GM21423 (cell line): ENCODE data around the gene SLC2A4RG.

Experiments used
- ATAC-seq: cut with Tn5 transposase; IDR thresholded peaks from one replicate; pipeline ENCODE4 v1.9.1; 2021; ENCODE audit warnings: mild to moderate bottlenecking, moderate library complexity; ENCODE audit not compliant: unreplicated experiment

Gene SLC2A4RG, protein sequence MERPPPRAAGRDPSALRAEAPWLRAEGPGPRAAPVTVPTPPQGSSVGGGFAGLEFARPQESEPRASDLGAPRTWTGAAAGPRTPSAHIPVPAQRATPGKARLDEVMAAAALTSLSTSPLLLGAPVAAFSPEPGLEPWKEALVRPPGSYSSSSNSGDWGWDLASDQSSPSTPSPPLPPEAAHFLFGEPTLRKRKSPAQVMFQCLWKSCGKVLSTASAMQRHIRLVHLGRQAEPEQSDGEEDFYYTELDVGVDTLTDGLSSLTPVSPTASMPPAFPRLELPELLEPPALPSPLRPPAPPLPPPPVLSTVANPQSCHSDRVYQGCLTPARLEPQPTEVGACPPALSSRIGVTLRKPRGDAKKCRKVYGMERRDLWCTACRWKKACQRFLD

GRCh38 chr20:63739130-63740069 is at the start of gene SLC2A4RG:
Gene SLC2A4RG (plus strand): TSS chr20:63739776. CDS start chr20:63739913, 137 bp downstream.
- ATAC-seq = peak; percentile 48

- ATAC-seq = no peak
These were observed 49.3 kb upstream of the SLC2A4RG start for GRCh38 chr20:63690003-63690897.

DNA sequence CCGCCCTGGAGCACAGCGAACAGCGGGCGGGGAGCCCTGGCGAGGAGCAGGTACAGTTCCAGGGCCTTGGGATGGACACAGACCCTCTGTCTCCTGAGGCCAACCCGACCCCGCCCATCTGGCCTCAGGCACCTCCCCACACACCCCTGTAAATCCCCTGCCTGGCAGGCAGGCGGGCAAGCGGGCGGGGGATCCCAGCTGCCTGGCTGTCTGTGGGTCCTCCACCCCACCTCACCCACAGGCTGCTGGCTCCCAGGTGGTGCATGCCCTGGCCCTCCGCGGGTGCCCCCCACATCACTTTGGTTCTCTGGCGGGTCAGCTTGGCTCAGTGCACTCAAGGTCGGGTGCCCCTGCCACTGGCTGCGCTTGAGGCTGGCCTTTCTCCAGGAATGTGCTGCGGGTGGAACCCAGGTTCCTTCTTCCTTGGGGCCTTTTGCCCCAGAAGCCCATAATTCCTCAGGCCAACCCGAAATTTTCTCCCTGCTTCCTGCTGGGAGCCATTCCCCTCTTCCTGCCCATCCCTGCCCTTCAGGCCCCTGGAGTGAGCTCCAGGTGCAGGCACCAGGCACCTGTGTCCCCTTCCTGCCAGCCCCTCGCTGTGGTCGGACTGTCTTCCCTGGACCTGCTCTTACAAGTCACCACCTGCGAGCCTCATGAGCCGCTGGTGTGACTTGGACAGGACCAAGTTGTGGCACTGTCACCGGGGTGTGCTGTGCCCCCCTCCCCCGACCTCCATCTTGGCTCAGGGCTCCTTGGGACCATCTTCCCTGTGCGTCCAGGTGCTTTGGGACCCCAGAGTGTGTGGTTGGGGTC is 48.5 kb upstream of the SLC2A4RG start:
- no peak for ATAC-seq

DNA sequence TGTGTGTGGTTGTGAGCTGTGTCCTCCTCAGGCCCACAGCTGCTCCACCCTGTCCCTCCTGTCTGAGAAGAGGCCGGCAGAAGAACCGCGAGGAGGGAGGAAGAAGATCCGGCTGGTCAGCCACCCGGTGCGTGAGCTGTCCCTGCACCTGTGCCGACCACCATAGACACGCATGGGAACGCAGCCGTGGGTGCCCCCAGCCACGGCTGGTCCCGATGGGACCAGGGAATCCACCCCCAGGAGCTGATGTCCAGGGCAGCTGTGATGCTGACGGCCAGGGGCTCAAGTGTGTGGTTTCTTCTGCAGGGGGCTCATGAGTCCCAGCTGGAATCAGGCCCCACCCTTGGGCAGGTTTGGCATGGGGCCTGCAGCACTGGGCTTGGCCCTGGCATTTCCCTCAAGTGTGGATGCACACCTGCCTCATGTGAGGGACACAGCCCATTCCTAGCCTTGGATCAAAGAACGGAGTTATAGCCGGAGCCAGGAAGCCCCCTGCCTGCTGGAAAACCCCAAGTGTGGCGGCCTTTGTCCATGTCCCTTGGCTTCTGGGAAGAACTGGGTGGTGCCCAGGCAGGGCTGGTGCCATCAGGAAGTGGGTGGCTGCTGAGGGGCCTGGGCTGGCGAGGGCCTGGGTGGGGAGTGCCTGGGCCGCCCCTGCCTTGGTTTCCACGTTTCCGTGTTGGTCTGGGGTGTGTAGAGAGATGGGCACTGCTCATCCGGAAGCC is 47.7 kb upstream of the SLC2A4RG start:
- ATAC-seq = no peak

DNA sequence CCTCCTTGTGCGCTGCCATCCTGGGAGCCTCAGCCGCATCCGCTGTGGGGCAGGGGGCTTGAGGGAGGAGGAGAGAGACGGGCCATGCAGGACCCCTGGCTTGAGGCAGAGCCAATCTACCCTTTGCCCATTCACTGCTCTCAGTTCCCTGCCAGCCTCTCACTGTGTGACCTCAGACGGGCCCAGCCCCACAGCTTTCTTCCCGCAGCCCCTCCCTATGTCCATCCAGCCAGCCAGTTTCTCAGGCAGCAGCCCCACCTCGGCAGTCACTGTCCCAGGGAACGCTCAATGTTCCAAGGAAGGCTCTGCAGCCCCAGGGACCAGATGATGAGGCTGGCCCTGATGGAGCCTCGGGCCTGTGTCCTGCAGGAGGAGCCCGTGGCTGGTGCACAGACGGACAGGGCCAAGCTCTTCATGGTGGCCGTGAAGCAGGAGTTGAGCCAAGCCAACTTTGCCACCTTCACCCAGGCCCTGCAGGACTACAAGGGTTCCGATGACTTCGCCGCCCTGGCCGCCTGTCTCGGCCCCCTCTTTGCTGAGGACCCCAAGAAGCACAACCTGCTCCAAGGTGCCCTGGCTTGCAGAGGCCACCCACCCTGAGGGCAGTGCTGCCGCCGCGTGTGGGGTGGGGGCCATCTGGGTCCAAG is 47.0 kb upstream of the SLC2A4RG start:
- no peak for ATAC-seq

DNA sequence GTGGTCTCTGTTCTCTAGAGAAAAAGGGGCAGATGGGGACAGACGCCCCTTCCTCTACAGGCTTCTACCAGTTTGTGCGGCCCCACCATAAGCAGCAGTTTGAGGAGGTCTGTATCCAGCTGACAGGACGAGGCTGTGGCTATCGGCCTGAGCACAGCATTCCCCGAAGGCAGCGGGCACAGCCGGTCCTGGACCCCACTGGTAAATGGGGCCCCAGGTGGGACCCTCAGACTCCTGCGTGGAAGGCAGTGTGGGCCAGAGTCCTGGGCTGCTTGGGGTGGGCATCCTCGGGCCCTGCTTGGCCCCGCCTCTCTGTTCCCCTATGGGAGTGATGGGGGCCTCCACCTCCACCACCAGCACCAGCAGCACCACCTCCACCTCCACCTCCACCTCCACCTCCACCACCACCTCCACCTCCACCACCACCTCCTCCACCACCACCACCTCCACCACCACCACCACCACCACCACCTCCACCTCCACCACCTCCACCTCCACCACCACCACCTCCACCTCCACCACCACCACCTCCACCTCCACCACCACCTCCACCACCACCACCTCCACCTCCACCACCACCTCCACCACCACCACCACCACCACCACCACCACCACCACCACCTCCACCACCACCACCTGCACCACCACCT is 46.4 kb upstream of the SLC2A4RG start:
- ATAC-seq = no peak

GRCh38 chr20:63693733-63694583 is 45.6 kb upstream of the SLC2A4RG start:
- no peak for ATAC-seq

GRCh38 chr20:63694584-63695423 is 44.8 kb upstream of the SLC2A4RG start:
- ATAC-seq = no peak

DNA sequence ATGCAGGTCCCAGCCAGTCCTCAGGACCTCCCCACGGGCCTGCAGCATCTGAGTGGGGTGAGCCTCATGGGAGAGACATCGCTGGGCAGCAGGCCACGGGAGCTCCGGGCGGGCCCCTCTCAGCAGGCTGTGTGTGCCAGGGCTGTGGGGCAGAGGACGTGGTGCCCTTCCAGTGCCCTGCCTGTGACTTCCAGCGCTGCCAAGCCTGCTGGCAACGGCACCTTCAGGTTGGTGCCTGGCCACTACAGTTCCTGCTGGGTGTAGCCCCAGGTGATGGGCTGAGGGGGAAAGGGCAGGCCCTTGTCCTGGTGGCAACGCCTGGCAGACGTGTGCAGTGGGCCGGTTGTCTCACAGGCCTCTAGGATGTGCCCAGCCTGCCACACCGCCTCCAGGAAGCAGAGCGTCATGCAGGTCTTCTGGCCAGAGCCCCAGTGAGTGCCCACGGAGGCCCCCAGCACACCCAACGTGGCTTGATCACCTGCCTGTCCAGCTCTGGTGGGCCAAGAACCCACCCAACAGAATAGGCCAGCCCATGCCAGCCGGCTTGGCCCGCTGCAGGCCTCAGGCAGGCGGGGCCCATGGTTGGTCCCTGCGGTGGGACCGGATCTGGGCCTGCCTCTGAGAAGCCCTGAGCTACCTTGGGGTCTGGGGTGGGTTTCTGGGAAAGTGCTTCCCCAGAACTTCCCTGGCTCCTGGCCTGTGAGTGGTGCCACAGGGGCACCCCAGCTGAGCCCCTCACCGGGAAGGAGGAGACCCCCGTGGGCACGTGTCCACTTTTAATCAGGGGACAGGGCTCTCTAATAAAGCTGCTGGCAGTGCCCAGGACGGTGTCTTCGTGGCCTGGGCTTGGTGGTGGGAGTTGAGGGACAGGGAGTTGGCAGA is 43.9 kb upstream of the SLC2A4RG start:
- ATAC-seq = no peak

GRCh38 chr20:63696306-63696627 is 43.3 kb upstream of the SLC2A4RG start:
- no peak for ATAC-seq

DNA sequence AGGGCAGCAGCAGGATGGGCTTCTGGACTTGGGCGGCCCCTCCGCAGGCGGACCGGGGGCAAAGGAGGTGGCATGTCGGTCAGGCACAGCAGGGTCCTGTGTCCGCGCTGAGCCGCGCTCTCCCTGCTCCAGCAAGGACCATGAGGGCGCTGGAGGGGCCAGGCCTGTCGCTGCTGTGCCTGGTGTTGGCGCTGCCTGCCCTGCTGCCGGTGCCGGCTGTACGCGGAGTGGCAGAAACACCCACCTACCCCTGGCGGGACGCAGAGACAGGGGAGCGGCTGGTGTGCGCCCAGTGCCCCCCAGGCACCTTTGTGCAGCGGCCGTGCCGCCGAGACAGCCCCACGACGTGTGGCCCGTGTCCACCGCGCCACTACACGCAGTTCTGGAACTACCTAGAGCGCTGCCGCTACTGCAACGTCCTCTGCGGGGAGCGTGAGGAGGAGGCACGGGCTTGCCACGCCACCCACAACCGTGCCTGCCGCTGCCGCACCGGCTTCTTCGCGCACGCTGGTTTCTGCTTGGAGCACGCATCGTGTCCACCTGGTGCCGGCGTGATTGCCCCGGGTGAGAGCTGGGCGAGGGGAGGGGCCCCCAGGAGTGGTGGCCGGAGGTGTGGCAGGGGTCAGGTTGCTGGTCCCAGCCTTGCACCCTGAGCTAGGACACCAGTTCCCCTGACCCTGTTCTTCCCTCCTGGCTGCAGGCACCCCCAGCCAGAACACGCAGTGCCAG is 42.8 kb upstream of the SLC2A4RG start, which contains the start of gene TNFRSF6B:
TSS of gene TNFRSF6B (plus strand) at position 25 of the 729 bp plus-strand sequence. CDS start at position 141, 116 bp downstream.
- ATAC-seq = no peak

DNA sequence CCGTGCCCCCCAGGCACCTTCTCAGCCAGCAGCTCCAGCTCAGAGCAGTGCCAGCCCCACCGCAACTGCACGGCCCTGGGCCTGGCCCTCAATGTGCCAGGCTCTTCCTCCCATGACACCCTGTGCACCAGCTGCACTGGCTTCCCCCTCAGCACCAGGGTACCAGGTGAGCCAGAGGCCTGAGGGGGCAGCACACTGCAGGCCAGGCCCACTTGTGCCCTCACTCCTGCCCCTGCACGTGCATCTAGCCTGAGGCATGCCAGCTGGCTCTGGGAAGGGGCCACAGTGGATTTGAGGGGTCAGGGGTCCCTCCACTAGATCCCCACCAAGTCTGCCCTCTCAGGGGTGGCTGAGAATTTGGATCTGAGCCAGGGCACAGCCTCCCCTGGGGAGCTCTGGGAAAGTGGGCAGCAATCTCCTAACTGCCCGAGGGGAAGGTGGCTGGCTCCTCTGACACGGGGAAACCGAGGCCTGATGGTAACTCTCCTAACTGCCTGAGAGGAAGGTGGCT is 42.2 kb upstream of the SLC2A4RG start:
- ATAC-seq = no peak

GRCh38 chr20:63697868-63698545 is 41.6 kb upstream of the SLC2A4RG start:
- no peak for ATAC-seq
